ENCODE measurements around the gene HOXA4. TPM values are rescaled to one million over a fixed set of nuclear protein-coding genes. Genes with fewer than 3 reads are reported as not detected.

The HOXA4 gene
- total RNA-seq, 1 experiment from 2014 or later, result 5.6 TPM

GRCh38 chr7:27093184-27093895 lies 37.2 kb downstream of the HOXA4 start:
- no peak for DNase-seq (ENCODE audit: low read depth)
- in situ Hi-C loops (cut with HindIII; ENCODE audit: low pct_unique_long_range_greater_than_20kb, low sequenced_read_pairs), result no loop called here

GRCh38 chr7:27092819-27093110 lies 37.8 kb downstream of the HOXA4 start:
- DNase-seq (ENCODE audit: low read depth), result no peak
- in situ Hi-C loops (cut with HindIII; ENCODE audit: low pct_unique_long_range_greater_than_20kb, low sequenced_read_pairs), result no loop called here

GRCh38 chr7:27091941-27092818 lies 38.4 kb downstream of the HOXA4 start:
- DNase-seq (ENCODE audit: low read depth), result no peak
- in situ Hi-C loops (cut with HindIII; ENCODE audit: low pct_unique_long_range_greater_than_20kb, low sequenced_read_pairs), result no loop called here

- DNase-seq (ENCODE audit: low read depth), result no peak
- in situ Hi-C loops (cut with HindIII; ENCODE audit: low pct_unique_long_range_greater_than_20kb, low sequenced_read_pairs), result no loop called here
These were observed 39.5 kb downstream of the HOXA4 start for GRCh38 chr7:27091105-27091504.

- no peak for DNase-seq (ENCODE audit: low read depth)
- in situ Hi-C loops (cut with HindIII; ENCODE audit: low pct_unique_long_range_greater_than_20kb, low sequenced_read_pairs), result no loop called here
These were observed 42.3 kb downstream of the HOXA4 start for GRCh38 chr7:27088002-27088922.

- in situ Hi-C loops (cut with HindIII; ENCODE audit: low pct_unique_long_range_greater_than_20kb, low sequenced_read_pairs), result no loop called here
- DNase-seq (ENCODE audit: low read depth), result no peak
These were observed 46.9 kb downstream of the HOXA4 start for GRCh38 chr7:27083646-27084045.

GRCh38 chr7:27082171-27082570 lies 48.4 kb downstream of the HOXA4 start:
- DNase-seq (ENCODE audit: low read depth), result no peak
- in situ Hi-C loops (cut with HindIII; ENCODE audit: low pct_unique_long_range_greater_than_20kb, low sequenced_read_pairs), result no loop called here

- DNase-seq (ENCODE audit: low read depth), result no peak
- in situ Hi-C loops (cut with HindIII; ENCODE audit: low pct_unique_long_range_greater_than_20kb, low sequenced_read_pairs), result no loop called here
These were observed 49.6 kb downstream of the HOXA4 start for GRCh38 chr7:27080844-27081436.

- in situ Hi-C loops (cut with HindIII; ENCODE audit: low pct_unique_long_range_greater_than_20kb, low sequenced_read_pairs), result no loop called here
- no peak for DNase-seq (ENCODE audit: low read depth)
These were observed 51.2 kb downstream of the HOXA4 start for GRCh38 chr7:27079234-27079975.

GRCh38 chr7:27078616-27079233 lies 51.8 kb downstream of the HOXA4 start:
- in situ Hi-C loops (cut with HindIII; ENCODE audit: low pct_unique_long_range_greater_than_20kb, low sequenced_read_pairs), result no loop called here
- no peak for DNase-seq (ENCODE audit: low read depth)

Other genes starting within 250 kb of the HOXA4 start
- gene HOXA1, start 34.8 kb downstream of the HOXA4 start, total RNA-seq (2014; rRNA removed; shearing (Covaris generic); ENCODE audit: low replicate concordance), result 0.38 and 3.9 TPM in 2 replicates
- gene HOXA2, start 28.1 kb downstream of the HOXA4 start, total RNA-seq (2014; rRNA removed; shearing (Covaris generic); ENCODE audit: low replicate concordance), result 0.30 TPM in 1 of 2 replicates, not detected in the other
- 53.0 and 130 TPM in 2 replicates for gene HOXA5, start 12.9 kb upstream of the HOXA4 start, total RNA-seq (2014; rRNA removed; shearing (Covaris generic); ENCODE audit: low replicate concordance)
- gene HOXA6, start 17.0 kb upstream of the HOXA4 start, total RNA-seq (2014; rRNA removed; shearing (Covaris generic); ENCODE audit: low replicate concordance), result 0.96 and 1.2 TPM in 2 replicates
- gene HOXA3, start 21.8 kb upstream of the HOXA4 start, total RNA-seq (2014; rRNA removed; shearing (Covaris generic); ENCODE audit: low replicate concordance), result 3.3 and 32.9 TPM in 2 replicates
- gene HOXA7, start 25.9 kb upstream of the HOXA4 start, total RNA-seq (2014; rRNA removed; shearing (Covaris generic); ENCODE audit: low replicate concordance), result 5.1 TPM in 1 of 2 replicates, not detected in the other
- gene HOXA9, start 34.8 kb upstream of the HOXA4 start, total RNA-seq (2014; rRNA removed; shearing (Covaris generic); ENCODE audit: low replicate concordance), result 46.9 and 62.2 TPM in 2 replicates
- 22.1 and 31.5 TPM in 2 replicates for gene HOXA10, start 43.6 kb upstream of the HOXA4 start, total RNA-seq (2014; rRNA removed; shearing (Covaris generic); ENCODE audit: low replicate concordance)
- gene HOXA11, start 54.5 kb upstream of the HOXA4 start, total RNA-seq (2014; rRNA removed; shearing (Covaris generic); ENCODE audit: low replicate concordance), result not detected in 2 replicates
- gene HOXA13, start 69.3 kb upstream of the HOXA4 start, total RNA-seq (2014; rRNA removed; shearing (Covaris generic); ENCODE audit: low replicate concordance), result 0.70 and 1.2 TPM in 2 replicates
- not detected in 2 replicates for gene EVX1, start 112.0 kb upstream of the HOXA4 start, total RNA-seq (2014; rRNA removed; shearing (Covaris generic); ENCODE audit: low replicate concordance)